Astrocyte (in vitro differentiated cells and primary cell): ENCODE results near the gene EIF1. TPM values are rescaled to one million over a fixed set of nuclear protein-coding genes. Genes with fewer than 3 reads are reported as not detected.

Source experiments
- DNase-seq: peaks from one replicate; pipeline ENCODE4 v3.0.0-alpha.2; 2010; ENCODE audit warnings: low read depth
- FAIRE-seq: peaks from 2 replicates; lab custom pipeline; 2011; peaks lifted over from hg19 to GRCh38; lab: Jason Lieb, UNC
- H2AFZ ChIP-seq: 2 replicates; pipeline ENCODE4 v1.6.0; 2012; ENCODE audit warnings: low read depth, low read length, inconsistent platforms
- H3K27ac ChIP-seq: 2 replicates; pipeline ENCODE4 v1.5.1; 2011; ENCODE audit warnings: low read depth, low read length, inconsistent platforms
- H3K27me3 ChIP-seq: 2 replicates; pipeline ENCODE4 v1.6.0; 2011; ENCODE audit warnings: low read length, inconsistent platforms; ENCODE audit not compliant: insufficient read depth
- H3K36me3 ChIP-seq: 2 replicates; pipeline ENCODE4 v1.5.1; 2011; ENCODE audit warnings: low read length, inconsistent platforms; ENCODE audit not compliant: insufficient read depth
- H3K4me1 ChIP-seq: 2 replicates; pipeline ENCODE4 v1.5.1; 2011; ENCODE audit warnings: low read length, inconsistent platforms; ENCODE audit not compliant: insufficient read depth
- H3K4me2 ChIP-seq: 2 replicates; pipeline ENCODE4 v1.6.0; 2012; ENCODE audit warnings: low read length, inconsistent platforms
- H3K4me3 ChIP-seq: 2 replicates; pipeline ENCODE4 v1.5.1; 2011; ENCODE audit warnings: low read depth, mild to moderate bottlenecking, low read length, inconsistent platforms; ENCODE audit not compliant: insufficient read depth
- H3K79me2 ChIP-seq: 2 replicates; pipeline ENCODE4 v1.6.0; 2012; ENCODE audit warnings: mild to moderate bottlenecking, low read length, inconsistent platforms; ENCODE audit not compliant: insufficient read depth
- H3K9ac ChIP-seq: 2 replicates; pipeline ENCODE4 v1.6.0; 2012; ENCODE audit warnings: mild to moderate bottlenecking, low read length, inconsistent platforms
- H3K9me3 ChIP-seq: 2 replicates; pipeline ENCODE4 v1.5.1; 2012; ENCODE audit warnings: low read depth, mild to moderate bottlenecking, low read length, inconsistent platforms; ENCODE audit not compliant: insufficient read depth
- H4K20me1 ChIP-seq: 2 replicates; pipeline ENCODE4 v1.6.0; 2012; ENCODE audit warnings: low read length, inconsistent platforms; ENCODE audit not compliant: insufficient read depth
- H3K27ac Mint-ChIP-seq: one replicate; pipeline ENCODE4 v1.8.0; 2021; ENCODE audit warnings: mild to moderate bottlenecking, mixed read lengths; ENCODE audit not compliant: unreplicated experiment
- H3K27me3 Mint-ChIP-seq: one replicate; pipeline ENCODE4 v1.8.0; 2021; ENCODE audit warnings: low read depth, mixed read lengths; ENCODE audit not compliant: unreplicated experiment
- H3K36me3 Mint-ChIP-seq: one replicate; pipeline ENCODE4 v1.8.0; 2021; ENCODE audit warnings: low read depth, mixed read lengths; ENCODE audit not compliant: unreplicated experiment
- H3K4me1 Mint-ChIP-seq: one replicate; pipeline ENCODE4 v1.8.0; 2021; ENCODE audit warnings: low read depth, mixed read lengths; ENCODE audit not compliant: unreplicated experiment
- H3K4me3 Mint-ChIP-seq: one replicate; pipeline ENCODE4 v1.8.0; 2021; ENCODE audit warnings: mild to moderate bottlenecking, moderate library complexity, mixed read lengths; ENCODE audit not compliant: unreplicated experiment
- H3K9me3 Mint-ChIP-seq: one replicate; pipeline ENCODE4 v1.8.0; 2021; ENCODE audit warnings: mild to moderate bottlenecking, mixed read lengths; ENCODE audit not compliant: unreplicated experiment
- CTCF ChIP-seq: IDR thresholded peaks from 2 replicates; pipeline ENCODE4 v1.5.1; 2011; ENCODE audit warnings: low read depth, mild to moderate bottlenecking, inconsistent platforms, low read length, moderate library complexity; ENCODE audit not compliant: insufficient read depth
- EZH2 ChIP-seq: IDR thresholded peaks from 2 replicates; pipeline ENCODE4 v1.6.1; 2012; ENCODE audit warnings: mild to moderate bottlenecking, low read length, inconsistent platforms; ENCODE audit not compliant: insufficient read depth
- total RNA-seq: library from RNA; stranded (reverse); gene quantifications from 2 replicates; pipeline ENCODE4 v1.2.1, GENCODE V29; 2021

EIF1 gene
- total RNA-seq, 1 donor from 2014 or later, result 767 TPM

- Histone ChIP-seq H3K9me3 (no peaks in the 10 kb centered on the region), H3K9ac (no peak within 1 kb of the TSS), H4K20me1 (no peaks in the 10 kb centered on the region), H3K4me2 (peak within 1 kb of the TSS; percentile 87), H3K27me3 (peaks cover 56% of the 10 kb centered on the region), H2AFZ (peak within 1 kb of the TSS; percentile 78), H3K4me3 (peak within 1 kb of the TSS; percentile 45), H3K4me1 (peaks cover 14% of the 10 kb centered on the region), H3K36me3 (no peaks in the 10 kb centered on the region), H3K79me2 (no peaks in the 10 kb centered on the region), H3K27ac (no peak within 1 kb of the TSS)
- peaks cover 2% of the 10 kb centered on the region for H3K4me1 Mint-ChIP-seq
- peaks cover 57% of the 10 kb centered on the region for H3K27me3 Mint-ChIP-seq
- FAIRE-seq (no peak), DNase-seq (no peak)
- H3K9me3 Mint-ChIP-seq, result no peaks in the 10 kb centered on the region
- peak within 1 kb of the TSS; percentile 81 for H3K4me3 Mint-ChIP-seq
- no peak for TF ChIP-seq CTCF
- TF ChIP-seq EZH2, result peak; percentile 91
- no peaks in the 10 kb centered on the region for H3K36me3 Mint-ChIP-seq
- no peak within 1 kb of the TSS for H3K27ac Mint-ChIP-seq
These were observed 45.7 kb downstream of the EIF1 start, which contains the start of gene HAP1 for GRCh38 chr17:41734139-41734948. TSS of gene HAP1 (minus strand) at chr17:41734643. CDS start at chr17:41734634, 9 bp downstream.

- Histone ChIP-seq H3K9ac (no peak overlapping the region), H2AFZ (peak overlapping the region; percentile 78), H3K4me1 (peaks cover 19% of the 10 kb centered on the region), H3K79me2 (no peaks in the 10 kb centered on the region), H3K4me3 (peak overlapping the region; percentile 45), H3K36me3 (no peaks in the 10 kb centered on the region), H3K27me3 (peaks cover 56% of the 10 kb centered on the region), H4K20me1 (no peaks in the 10 kb centered on the region), H3K4me2 (peak overlapping the region; percentile 87), H3K9me3 (no peaks in the 10 kb centered on the region), H3K27ac (no peak overlapping the region)
- DNase-seq (no peak), FAIRE-seq (no peak)
- peaks cover 57% of the 10 kb centered on the region for H3K27me3 Mint-ChIP-seq
- H3K4me3 Mint-ChIP-seq, result peak overlapping the region; percentile 81
- H3K36me3 Mint-ChIP-seq, result no peaks in the 10 kb centered on the region
- TF ChIP-seq CTCF, result no peak
- no peak overlapping the region for H3K27ac Mint-ChIP-seq
- peaks cover 2% of the 10 kb centered on the region for H3K4me1 Mint-ChIP-seq
- H3K9me3 Mint-ChIP-seq, result no peaks in the 10 kb centered on the region
These were observed 46.2 kb downstream of the EIF1 start for GRCh38 chr17:41734949-41735313.

- Histone ChIP-seq H3K4me3 (no peak overlapping the region), H3K27me3 (peaks cover 49% of the 10 kb centered on the region), H3K79me2 (no peaks in the 10 kb centered on the region), H3K4me1 (peaks cover 20% of the 10 kb centered on the region), H2AFZ (no peak overlapping the region), H3K36me3 (no peaks in the 10 kb centered on the region), H3K27ac (no peak overlapping the region), H3K9me3 (no peaks in the 10 kb centered on the region), H3K9ac (no peak overlapping the region), H4K20me1 (no peaks in the 10 kb centered on the region), H3K4me2 (no peak overlapping the region)
- Mint-ChIP-seq H3K4me3 (peak overlapping the region; percentile 21), H3K9me3 (no peaks in the 10 kb centered on the region), H3K4me1 (peaks cover 2% of the 10 kb centered on the region), H3K27ac (peak overlapping the region; percentile 58), H3K36me3 (no peaks in the 10 kb centered on the region), H3K27me3 (peaks cover 49% of the 10 kb centered on the region)
- no peak for TF ChIP-seq EZH2
- no peak for FAIRE-seq
- DNase-seq, result no peak
These were observed 47.1 kb downstream of the EIF1 start for GRCh38 chr17:41735744-41736143.
